IMR-90 (cell line): ENCODE measurements around the gene LRRIQ4. TPM values are rescaled to one million over a fixed set of nuclear protein-coding genes. Genes with fewer than 3 reads are reported as not detected.

Experiments
- ATAC-seq: fragments of 200-7000 bp; cut with Tn5 transposase; 2 replicates; pipeline ENCODE4 v1.9.1; 2020; ENCODE audit warnings: low read depth, mild to moderate bottlenecking, moderate library complexity
- BruUV-seq: library from RNA; stranded (reverse); fragments of 400-500 nt; replicated peaks from 2 replicates; lab custom pipeline; 2021; lab: Mats Ljungman, UMichigan
- CTCF ChIA-PET: fragments of 300-600 bp; formaldehyde crosslinking; extraction: SDS; loops from one replicate; lab custom pipeline; 2021; ENCODE audit warnings: antibody characterized with exemption; lab: Yijun Ruan, JAX
- POLR2A ChIA-PET: fragments of 300-600 bp; sonication (Branson Sonifier 250); formaldehyde crosslinking; loops from one replicate; lab custom pipeline; 2022; ENCODE audit warnings: antibody characterized with exemption; ENCODE audit not compliant: unreplicated experiment; lab: Charles Lee
- DNase-seq: peaks from one replicate; pipeline ENCODE4 v3.0.0; 2013
- H2AFZ ChIP-seq: replicated peaks from 2 replicates; pipeline ENCODE3; 2013; ENCODE audit warnings: low read length, mild to moderate bottlenecking; ENCODE audit not compliant: poor library complexity
- H2AK5ac ChIP-seq: 2 replicates; pipeline ENCODE4 v1.6.1; 2013; ENCODE audit warnings: low read depth, low read length, inconsistent platforms
- H2AK9ac ChIP-seq: replicated peaks from 2 replicates; pipeline ENCODE3; 2013; ENCODE audit warnings: mild to moderate bottlenecking, low read depth, low read length, moderate library complexity; ENCODE audit not compliant: poor library complexity
- H2BK120ac ChIP-seq: 2 replicates; pipeline ENCODE4 v1.6.1; 2013; ENCODE audit warnings: low read depth, low read length, inconsistent platforms
- H2BK15ac ChIP-seq: 3 replicates; pipeline ENCODE4 v1.6.1; 2013; ENCODE audit warnings: low read depth, low read length, inconsistent platforms
- H2BK20ac ChIP-seq: 2 replicates; pipeline ENCODE4 v1.6.1; 2013; ENCODE audit warnings: low read depth, mild to moderate bottlenecking, inconsistent platforms, low read length, moderate library complexity
- H2BK5ac ChIP-seq: 2 replicates; pipeline ENCODE4 v1.6.1; 2013; ENCODE audit warnings: mild to moderate bottlenecking, low read depth, low read length, inconsistent platforms; ENCODE audit not compliant: poor library complexity, severe bottlenecking
- H3K14ac ChIP-seq: replicated peaks from 2 replicates; pipeline ENCODE4 v1.6.1; 2013; ENCODE audit warnings: low read depth, low read length, inconsistent platforms
- H3K18ac ChIP-seq: 2 replicates; pipeline ENCODE4 v1.6.1; 2013; ENCODE audit warnings: low read depth, low read length, control low read depth
- H3K23ac ChIP-seq: 2 replicates; pipeline ENCODE4 v1.6.1; 2013; ENCODE audit warnings: low read depth, low read length, inconsistent platforms
- H3K27ac ChIP-seq: 2 replicates; pipeline ENCODE4 v1.5.1; 2013; ENCODE audit warnings: mild to moderate bottlenecking, control low read depth, low read length; ENCODE audit not compliant: insufficient read depth
- H3K27me3 ChIP-seq: 2 replicates; pipeline ENCODE4 v1.6.1; 2013; ENCODE audit warnings: low read length; ENCODE audit not compliant: control insufficient read depth, insufficient read depth
- H3K36me3 ChIP-seq: 2 replicates; pipeline ENCODE4 v1.6.1; 2013; ENCODE audit warnings: low read length, mixed read lengths; ENCODE audit not compliant: control insufficient read depth, insufficient read depth
- H3K4ac ChIP-seq: 2 replicates; pipeline ENCODE4 v1.6.1; 2013; ENCODE audit warnings: low read depth, low read length, inconsistent platforms
- H3K4me1 ChIP-seq: 2 replicates; pipeline ENCODE4 v1.6.1; 2013; ENCODE audit warnings: low read length, mixed read lengths; ENCODE audit not compliant: control insufficient read depth, insufficient read depth
- H3K4me2 ChIP-seq: 2 replicates; pipeline ENCODE4 v1.6.1; 2013; ENCODE audit warnings: low read depth, mild to moderate bottlenecking, control low read depth, low read length, moderate library complexity
- H3K4me3 ChIP-seq: 2 replicates; pipeline ENCODE4 v1.5.1; 2013; ENCODE audit warnings: low read depth, mild to moderate bottlenecking, control low read depth, low read length, moderate library complexity; ENCODE audit not compliant: insufficient read depth
- H3K56ac ChIP-seq: 2 replicates; pipeline ENCODE4 v1.6.1; 2013; ENCODE audit warnings: low read length, inconsistent platforms; ENCODE audit not compliant: insufficient read depth; ENCODE audit errors: extremely low read depth
- H3K79me1 ChIP-seq, 2 experiments: 2 replicates each; pipeline ENCODE4 v1.6.1; 2013; ENCODE audit warnings: low read length in 2 of 2, inconsistent platforms in 1 of 2, low read depth in 1 of 2
- H3K9ac ChIP-seq: 2 replicates; pipeline ENCODE4 v1.6.1; 2013; ENCODE audit warnings: low read depth, low read length, control low read depth
- H3K9me1 ChIP-seq: 2 replicates; pipeline ENCODE4 v1.6.1; 2013; ENCODE audit warnings: low read length, inconsistent platforms; ENCODE audit not compliant: insufficient read depth
- H3K9me3 ChIP-seq: 2 replicates; pipeline ENCODE4 v1.6.1; 2013; ENCODE audit warnings: low read length; ENCODE audit not compliant: control insufficient read depth, insufficient read depth
- H4K20me1 ChIP-seq: 2 replicates; pipeline ENCODE4 v1.6.1; 2013; ENCODE audit warnings: low read length, inconsistent platforms; ENCODE audit not compliant: insufficient read depth
- H4K5ac ChIP-seq: 2 replicates; pipeline ENCODE4 v1.6.1; 2013; ENCODE audit warnings: mild to moderate bottlenecking, low read depth, low read length, control low read depth
- H4K8ac ChIP-seq, 2 experiments: 2 replicates each; pipeline ENCODE4 v1.6.1; 2013; ENCODE audit warnings: low read depth in 2 of 2, low read length in 2 of 2, control low read depth in 1 of 2, inconsistent platforms in 1 of 2
- H4K91ac ChIP-seq: 2 replicates; pipeline ENCODE4 v1.6.1; 2013; ENCODE audit warnings: low read depth, low read length, inconsistent platforms; ENCODE audit not compliant: insufficient read depth
- CEBPB ChIP-seq: IDR thresholded peaks from 2 replicates; pipeline ENCODE4 v1.6.1; 2012; ENCODE audit warnings: low read depth, low read length, improper control_type of control experiment
- CHD1 ChIP-seq: IDR thresholded peaks from 2 replicates; pipeline ENCODE4 v1.6.1; 2012; ENCODE audit warnings: low read depth, low read length, improper control_type of control experiment
- MAZ ChIP-seq: IDR thresholded peaks from 2 replicates; pipeline ENCODE4 v1.6.1; 2012; ENCODE audit warnings: low read depth, mild to moderate bottlenecking, low read length, improper control_type of control experiment, moderate library complexity, borderline replicate concordance
- MXI1 ChIP-seq: IDR thresholded peaks from 2 replicates; pipeline ENCODE4 v1.6.1; 2012; ENCODE audit warnings: low read depth, mild to moderate bottlenecking, low read length, moderate library complexity, borderline replicate concordance
- WGBS, 2 experiments: methylation state at CpG; one replicate each; pipeline versions ENCODE4 v1.1.5 to v1.1.7; 2013; ENCODE audit warnings: missing lambda C conversion rate in 2 of 2; ENCODE audit not compliant: insufficient read length in 1 of 2; ENCODE audit errors: extremely low coverage in 2 of 2; 5-methylcytosine and 5-hydroxymethylcytosine counted together
- dilution Hi-C: fragments of 300-500 bp; cut with HindIII; formaldehyde crosslinking; loops from one replicate; pipeline ENCODE4 v1.14.3; 2018; ENCODE audit warnings: low sequenced_read_pairs; ENCODE audit not compliant: unreplicated experiment
- in situ Hi-C: fragments of 300-500 bp; cut with MboI; formaldehyde crosslinking; loops from 3 replicates; pipeline ENCODE4 v1.14.3; 2019; ENCODE audit warnings: low sequenced_read_pairs, inconsistent platforms, mixed read lengths
- intact Hi-C: fragments of 100-400 bp; cut with micrococcal nuclease; formaldehyde crosslinking; loops from 2 replicates; pipeline ENCODE4 v1.10.0; 2022
- polyA plus RNA-seq, 3 experiments: library from polyadenylated mRNA; depleted of rRNA; stranded (reverse); fragments of >200 nt; gene quantifications; 2 replicates each; pipeline ENCODE4 v1.2.3, GENCODE V29; 2012; ENCODE audit warnings: low replicate concordance in 1 of 3
- total RNA-seq: library from RNA; depleted of rRNA; stranded (reverse); fragments of >200 nt; gene quantifications from 2 replicates; pipeline ENCODE4 v1.2.3, GENCODE V29; 2012
- TF ChIP-seq, protein P1 (sequence below): fragments of 150-350 bp; IDR thresholded peaks from 2 replicates; pipeline ENCODE4 v1.6.1; 2017; ENCODE audit warnings: mild to moderate bottlenecking, antibody characterized with exemption, low read length, low read depth

Gene LRRIQ4
- total and polyA plus RNA-seq, 2 of the 4 experiments (the other 2 are of a cell fraction) = not detected

DNA sequence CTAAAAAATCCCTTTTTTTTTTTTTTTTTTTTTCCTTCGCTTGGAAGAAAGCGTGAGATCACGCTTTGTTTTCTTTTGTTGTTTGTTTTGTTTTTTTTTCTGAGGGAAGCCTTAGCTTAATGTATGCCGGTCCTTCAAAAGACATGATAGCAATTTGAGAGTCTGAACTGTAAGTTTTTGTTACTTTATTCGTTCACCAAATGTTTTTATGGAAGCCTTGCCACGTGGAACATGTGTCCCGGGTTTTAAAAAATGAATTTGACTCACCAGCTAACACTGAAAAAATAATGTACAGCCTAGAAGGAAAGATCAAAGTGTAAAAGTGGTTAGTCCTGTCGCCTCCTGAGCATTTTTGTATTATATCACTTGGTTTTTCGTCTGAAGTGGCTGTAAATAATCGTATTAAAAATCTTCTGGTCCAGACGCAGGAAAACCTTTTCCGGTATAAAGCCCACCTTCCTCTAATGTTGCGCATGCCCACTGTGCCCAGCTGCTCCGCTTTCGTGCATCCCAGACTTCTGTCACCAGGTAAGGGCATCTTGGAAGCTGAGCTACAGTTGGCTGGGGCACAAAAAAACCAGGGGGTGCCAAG is 40.3 kb upstream of the LRRIQ4 start:
- Histone ChIP-seq H3K4ac (peak overlapping the region; percentile 94), H2AFZ (peak overlapping the region; percentile 94), H3K27me3 (no peaks in the 10 kb centered on the region), H3K14ac (peak overlapping the region; percentile 97), H4K20me1 (no peaks in the 10 kb centered on the region), H2BK15ac (peak overlapping the region; percentile 8; the same call in 1 of the 3 replicates), H3K9me1 (no peaks in the 10 kb centered on the region), H3K9me3 (no peaks in the 10 kb centered on the region), H4K91ac (peak overlapping the region; percentile 81), H3K9ac (peak overlapping the region; percentile 82), H2AK5ac (peak overlapping the region; percentile 41), H3K27ac (peak overlapping the region; percentile 93), H2AK9ac (peak overlapping the region; percentile 90), H3K56ac (peak overlapping the region; percentile 91), H2BK120ac (peak overlapping the region; percentile 35; the same call in 1 of the 2 replicates), H3K18ac (peak overlapping the region; percentile 70), H4K5ac (peak overlapping the region; percentile 72), H4K8ac (peak overlapping the region; percentile 63 to 92), H3K4me2 (peak overlapping the region; percentile 83), H3K23ac (peak overlapping the region; percentile 83), H3K4me3 (peak overlapping the region; percentile 80), H2BK5ac (peak overlapping the region; percentile 86), H3K36me3 (0 out of 2 replicates have a peak, but pooled peaks cover 2% of the 10 kb centered on the region), H2BK20ac (no peak overlapping the region), H3K79me1 (peaks cover 5 to 9% of the 10 kb centered on the region in 2 experiments), H3K4me1 (no peaks in the 10 kb centered on the region)
- DNase-seq = peak; percentile 81
- dilution Hi-C loops = no loop called here
- peak; percentile 51 for ATAC-seq
- intact Hi-C loops = loop anchor here (2.0 to 10.0 kb wide), 2 partner anchors 212 to 626 kb away; no protein-coding TSS in a partner anchor
- BruUV-seq = no TSS peak
- in situ Hi-C loops = loop anchor here (25.0 kb wide), 1 partner anchor 1685 kb away; the partner anchor contains the start of gene GOLIM4
- ChIA-PET POLR2A (interaction anchor here (0.6 kb wide), 1 partner anchor 774 kb away, joined by 3 read pairs; no protein-coding TSS in a partner anchor), CTCF (interaction anchor here (0.7 to 0.8 kb wide), 2 partner anchors 11 to 38 kb away, joined by 4 read pairs; no protein-coding TSS in a partner anchor)
- TF ChIP-seq MAZ (no peak), CHD1 (0 out of 2 replicates have a peak, but pooled peaks have one; percentile 26), MXI1 (peak; percentile 82; the same call in 1 of the 2 replicates), CEBPB (no peak)
- TF ChIP-seq, protein P1, sequence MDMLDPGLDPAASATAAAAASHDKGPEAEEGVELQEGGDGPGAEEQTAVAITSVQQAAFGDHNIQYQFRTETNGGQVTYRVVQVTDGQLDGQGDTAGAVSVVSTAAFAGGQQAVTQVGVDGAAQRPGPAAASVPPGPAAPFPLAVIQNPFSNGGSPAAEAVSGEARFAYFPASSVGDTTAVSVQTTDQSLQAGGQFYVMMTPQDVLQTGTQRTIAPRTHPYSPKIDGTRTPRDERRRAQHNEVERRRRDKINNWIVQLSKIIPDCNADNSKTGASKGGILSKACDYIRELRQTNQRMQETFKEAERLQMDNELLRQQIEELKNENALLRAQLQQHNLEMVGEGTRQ = 0 out of 2 replicates have a peak, but pooled peaks have one; percentile 23
- WGBS, 2 experiments = 0% methylated on average over 2 of the region's 15 CpGs; no CpG with 5 or more reads in 1 of the 2 experiments
